Measurements from ENCODE around the gene GPR4.

Gene GPR4

DNA sequence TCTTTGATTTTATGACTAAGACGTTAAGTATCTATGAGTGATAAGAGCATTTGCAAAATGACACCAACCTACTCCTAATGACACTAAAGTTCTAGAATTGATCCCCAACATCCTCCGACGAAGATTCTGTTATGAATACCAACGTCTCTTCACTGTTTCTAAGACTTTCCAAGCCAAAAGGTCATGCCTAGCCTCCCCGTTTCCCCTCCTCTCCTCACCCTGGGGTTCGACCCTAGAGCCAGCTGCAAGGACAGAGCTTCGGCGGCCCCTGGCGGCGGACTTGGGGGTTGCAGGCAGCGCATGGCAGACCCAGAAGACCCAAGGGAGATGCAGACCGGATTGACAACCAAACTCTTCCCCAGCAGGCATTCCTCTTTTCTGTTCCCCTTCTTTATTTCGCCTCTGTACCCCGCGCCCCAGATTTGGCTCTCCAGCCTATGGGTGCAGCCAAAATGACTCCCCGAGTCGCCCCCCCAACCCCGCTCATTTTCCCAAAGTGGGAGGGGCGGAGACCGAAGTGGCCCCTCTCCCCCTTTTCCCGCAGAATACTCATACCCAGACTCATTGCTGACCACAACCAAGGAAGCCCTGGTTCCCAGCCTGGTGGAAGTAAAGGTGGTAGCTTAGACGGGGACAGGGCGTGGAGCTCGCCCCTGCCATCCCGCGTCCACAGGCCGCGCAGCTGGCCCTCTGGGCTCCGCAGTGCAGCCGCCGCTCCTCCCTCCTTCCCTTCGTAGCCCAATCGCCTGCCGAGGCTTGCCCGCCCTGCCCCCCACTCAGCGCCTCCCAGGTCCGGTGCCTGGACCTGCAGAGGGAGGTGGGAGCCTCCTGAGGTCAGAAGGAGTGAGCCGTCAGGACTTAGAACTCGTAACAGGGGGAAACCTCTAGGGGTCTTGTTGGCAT, 41.3 kb upstream of the GPR4 start:
- H3K9ac ChIP-seq (ENCODE audit: low read depth, low read length, poor library complexity, severe bottlenecking), result no peak overlapping the region
- peaks cover 5% of the 10 kb centered on the region; the same call in 1 of the 2 replicates for H3F3A ChIP-seq (ENCODE audit: low read depth)
- H3K79me2 ChIP-seq (ENCODE audit: insufficient read depth, low read length), result peaks cover 6% of the 10 kb centered on the region; the same call in 1 of the 2 replicates
- no peaks in the 10 kb centered on the region for H3K36me3 ChIP-seq (ENCODE audit: insufficient read depth, low read length)
- H3K4me3 ChIP-seq (ENCODE audit: low read length, poor library complexity, severe bottlenecking), result peak overlapping the region; percentile 35
- peak overlapping the region; percentile 53 for H3K4me2 ChIP-seq (ENCODE audit: low read depth, low read length, poor library complexity, severe bottlenecking)
- TF ChIP-seq, protein P1, sequence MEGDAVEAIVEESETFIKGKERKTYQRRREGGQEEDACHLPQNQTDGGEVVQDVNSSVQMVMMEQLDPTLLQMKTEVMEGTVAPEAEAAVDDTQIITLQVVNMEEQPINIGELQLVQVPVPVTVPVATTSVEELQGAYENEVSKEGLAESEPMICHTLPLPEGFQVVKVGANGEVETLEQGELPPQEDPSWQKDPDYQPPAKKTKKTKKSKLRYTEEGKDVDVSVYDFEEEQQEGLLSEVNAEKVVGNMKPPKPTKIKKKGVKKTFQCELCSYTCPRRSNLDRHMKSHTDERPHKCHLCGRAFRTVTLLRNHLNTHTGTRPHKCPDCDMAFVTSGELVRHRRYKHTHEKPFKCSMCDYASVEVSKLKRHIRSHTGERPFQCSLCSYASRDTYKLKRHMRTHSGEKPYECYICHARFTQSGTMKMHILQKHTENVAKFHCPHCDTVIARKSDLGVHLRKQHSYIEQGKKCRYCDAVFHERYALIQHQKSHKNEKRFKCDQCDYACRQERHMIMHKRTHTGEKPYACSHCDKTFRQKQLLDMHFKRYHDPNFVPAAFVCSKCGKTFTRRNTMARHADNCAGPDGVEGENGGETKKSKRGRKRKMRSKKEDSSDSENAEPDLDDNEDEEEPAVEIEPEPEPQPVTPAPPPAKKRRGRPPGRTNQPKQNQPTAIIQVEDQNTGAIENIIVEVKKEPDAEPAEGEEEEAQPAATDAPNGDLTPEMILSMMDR (conservative IDR thresholded peaks at IDR 0.05; ENCODE audit: low read length), result peak; percentile 98
- TF ChIP-seq EZH2phosphoT487 (IDR thresholded peaks at IDR 0.05; ENCODE audit: borderline replicate concordance), result no peak
- H4K20me1 ChIP-seq (ENCODE audit: insufficient read depth, low read length, poor library complexity, severe bottlenecking), result no peaks in the 10 kb centered on the region
- no peaks in the 10 kb centered on the region for H3K9me2 ChIP-seq (replicated peaks; ENCODE audit: low read depth, low read length)
- H2AFZ ChIP-seq (ENCODE audit: low read length), result no peak overlapping the region
- no peaks in the 10 kb centered on the region for H3K27me3 ChIP-seq (ENCODE audit: insufficient read depth, low read length, poor library complexity, severe bottlenecking)
- H3K4me1 ChIP-seq (ENCODE audit: insufficient read depth, low read length, poor library complexity, severe bottlenecking), result peaks cover 21% of the 10 kb centered on the region
- H3K9me3 ChIP-seq (ENCODE audit: insufficient read depth, low read depth, low read length), result no peaks in the 10 kb centered on the region

DNA sequence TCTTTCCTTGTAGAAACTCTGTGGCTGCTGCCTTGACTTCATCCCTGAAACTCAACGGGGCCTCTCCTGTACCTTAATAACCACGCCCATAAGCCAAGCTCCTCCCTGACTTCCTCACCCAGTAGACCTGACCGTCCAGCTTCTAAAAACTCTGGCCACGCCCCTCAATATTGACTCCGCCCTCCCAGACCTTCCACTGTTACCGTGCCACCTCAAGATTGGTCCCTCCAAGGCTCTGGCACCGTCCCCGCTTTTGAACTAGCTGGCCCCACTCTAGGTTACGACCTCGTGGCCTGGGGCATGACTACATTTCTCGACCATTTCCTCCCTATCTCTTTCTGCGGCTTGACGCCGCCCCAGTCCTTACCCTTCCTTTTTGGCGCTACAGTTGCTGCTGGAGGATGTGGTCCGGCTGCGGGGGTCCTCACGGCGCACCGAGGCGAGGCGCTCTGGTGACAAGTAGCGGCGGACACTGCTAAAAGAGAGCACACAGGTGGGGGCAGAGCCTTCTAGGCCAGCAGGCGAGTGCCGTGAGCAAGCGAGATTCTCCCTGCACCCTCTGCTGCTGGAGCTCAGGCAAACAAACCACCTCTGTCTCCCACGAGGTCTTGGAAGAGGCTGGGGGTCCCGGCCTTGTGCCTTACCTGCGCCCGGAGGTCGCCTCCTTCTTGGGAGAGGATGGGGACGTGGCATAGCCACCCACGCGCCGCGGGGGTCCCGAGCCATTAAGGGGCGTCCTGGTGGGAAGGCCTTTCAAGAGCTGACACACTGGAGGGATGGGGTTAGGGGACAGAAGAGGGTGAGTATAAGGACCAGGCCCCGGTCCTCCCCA, 39.5 kb upstream of the GPR4 start:
- H4K20me1 ChIP-seq (ENCODE audit: insufficient read depth, low read length, poor library complexity, severe bottlenecking), result no peaks in the 10 kb centered on the region
- no peaks in the 10 kb centered on the region for H3K9me3 ChIP-seq (ENCODE audit: insufficient read depth, low read depth, low read length)
- peaks cover 19% of the 10 kb centered on the region for H3K4me1 ChIP-seq (ENCODE audit: insufficient read depth, low read length, poor library complexity, severe bottlenecking)
- peak overlapping the region; percentile 84 for H3K4me2 ChIP-seq (ENCODE audit: low read depth, low read length, poor library complexity, severe bottlenecking)
- no peaks in the 10 kb centered on the region for H3K36me3 ChIP-seq (ENCODE audit: insufficient read depth, low read length)
- peaks cover 5% of the 10 kb centered on the region; the same call in 1 of the 2 replicates for H3F3A ChIP-seq (ENCODE audit: low read depth)
- H3K9ac ChIP-seq (ENCODE audit: low read depth, low read length, poor library complexity, severe bottlenecking), result peak overlapping the region; percentile 77
- no peak for TF ChIP-seq EZH2phosphoT487 (IDR thresholded peaks at IDR 0.05; ENCODE audit: borderline replicate concordance)
- TF ChIP-seq, protein P1 (conservative IDR thresholded peaks at IDR 0.05; ENCODE audit: low read length), result no peak
- H3K9me2 ChIP-seq (replicated peaks; ENCODE audit: low read depth, low read length), result no peaks in the 10 kb centered on the region
- H3K79me2 ChIP-seq (ENCODE audit: insufficient read depth, low read length), result peaks cover 11% of the 10 kb centered on the region; the same call in 1 of the 2 replicates
- H3K27me3 ChIP-seq (ENCODE audit: insufficient read depth, low read length, poor library complexity, severe bottlenecking), result no peaks in the 10 kb centered on the region
- H3K4me3 ChIP-seq (ENCODE audit: low read length, poor library complexity, severe bottlenecking), result peak overlapping the region; percentile 80
- H2AFZ ChIP-seq (ENCODE audit: low read length), result peak overlapping the region; percentile 85

DNA sequence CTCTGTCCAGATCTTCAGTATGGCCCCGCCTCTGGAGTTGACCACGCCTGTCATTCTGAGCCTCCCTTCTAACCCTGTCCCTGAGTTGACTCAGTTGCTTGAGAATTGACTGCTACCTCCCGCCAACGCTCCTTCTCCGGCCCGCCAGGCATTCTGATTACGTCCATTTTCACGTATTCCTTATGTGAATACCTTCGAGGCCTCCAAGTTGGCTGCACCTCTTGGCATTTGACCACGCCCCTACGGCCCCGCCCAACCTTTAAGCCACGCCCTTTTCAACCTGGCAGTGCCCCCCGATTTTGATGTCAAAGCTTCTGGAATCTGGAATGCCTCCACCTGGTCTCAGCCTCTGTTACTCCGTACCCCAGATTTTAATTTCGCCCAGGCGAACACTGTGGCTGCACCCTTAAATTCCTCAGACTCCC, 38.8 kb upstream of the GPR4 start:
- Histone ChIP-seq H3K4me1 (ENCODE audit: insufficient read depth, low read length, poor library complexity, severe bottlenecking) (peaks cover 15% of the 10 kb centered on the region), H3K9me2 (replicated peaks; ENCODE audit: low read depth, low read length) (no peaks in the 10 kb centered on the region), H3K36me3 (ENCODE audit: insufficient read depth, low read length) (no peaks in the 10 kb centered on the region), H3K9ac (ENCODE audit: low read depth, low read length, poor library complexity, severe bottlenecking) (peak overlapping the region; percentile 77), H3K4me3 (ENCODE audit: low read length, poor library complexity, severe bottlenecking) (peak overlapping the region; percentile 80), H3K4me2 (ENCODE audit: low read depth, low read length, poor library complexity, severe bottlenecking) (peak overlapping the region; percentile 84), H3F3A (ENCODE audit: low read depth) (peaks cover 5% of the 10 kb centered on the region; the same call in 1 of the 2 replicates), H3K27me3 (ENCODE audit: insufficient read depth, low read length, poor library complexity, severe bottlenecking) (no peaks in the 10 kb centered on the region), H4K20me1 (ENCODE audit: insufficient read depth, low read length, poor library complexity, severe bottlenecking) (no peaks in the 10 kb centered on the region), H2AFZ (ENCODE audit: low read length) (peak overlapping the region; percentile 85), H3K9me3 (ENCODE audit: insufficient read depth, low read depth, low read length) (no peaks in the 10 kb centered on the region), H3K79me2 (ENCODE audit: insufficient read depth, low read length) (peaks cover 11% of the 10 kb centered on the region; the same call in 1 of the 2 replicates)
- TF ChIP-seq EZH2phosphoT487 (IDR thresholded peaks at IDR 0.05; ENCODE audit: borderline replicate concordance), result no peak
- TF ChIP-seq, protein P1 (conservative IDR thresholded peaks at IDR 0.05; ENCODE audit: low read length), result no peak

Data from Loucy (cell line).